RWPE2 (cell line): Measurements from ENCODE around the gene CFAP43.

Experiments used
- ATAC-seq: fragments of 200-7000 bp; cut with Tn5 transposase; 3 replicates; pipeline ENCODE4 v1.9.1; 2021; ENCODE audit warnings: low read depth
- DNase-seq: peaks from one replicate; pipeline ENCODE4 v3.0.0-alpha.2; 2020; ENCODE audit warnings: low spot score
- H3K27ac ChIP-seq: fragments of 450-650 bp; 2 replicates; pipeline ENCODE4 v1.5.1; 2017; ENCODE audit warnings: mild to moderate bottlenecking; ENCODE audit not compliant: poor library complexity, severe bottlenecking
- H3K27me3 ChIP-seq: fragments of 250-450 bp; sonication (Bioruptor Pico); 2 replicates; pipeline ENCODE4 v1.5.1; 2021; ENCODE audit warnings: mild to moderate bottlenecking, moderate library complexity; ENCODE audit not compliant: insufficient read depth, poor library complexity, severe bottlenecking
- H3K36me3 ChIP-seq: fragments of 250-450 bp; sonication (Bioruptor Pico); 2 replicates; pipeline ENCODE4 v1.5.1; 2020; ENCODE audit warnings: low read depth, mild to moderate bottlenecking, moderate library complexity
- H3K4me1 ChIP-seq: fragments of 250-450 bp; sonication (Bioruptor Pico); 2 replicates; pipeline ENCODE4 v1.5.1; 2021; ENCODE audit warnings: mild to moderate bottlenecking, moderate library complexity; ENCODE audit not compliant: insufficient read depth, poor library complexity, severe bottlenecking
- H3K4me3 ChIP-seq: fragments of 250-450 bp; sonication (Bioruptor Pico); 2 replicates; pipeline ENCODE4 v1.5.1; 2021; ENCODE audit warnings: mild to moderate bottlenecking, moderate library complexity; ENCODE audit not compliant: severe bottlenecking
- H3K9me3 ChIP-seq: fragments of 250-450 bp; sonication (Bioruptor Pico); 2 replicates; pipeline ENCODE4 v1.5.1; 2021; ENCODE audit warnings: mild to moderate bottlenecking, moderate library complexity; ENCODE audit not compliant: severe bottlenecking
- CTCF ChIP-seq: fragments of 450-650 bp; IDR thresholded peaks from one replicate; pipeline ENCODE4 v1.5.1; 2017; ENCODE audit warnings: mild to moderate bottlenecking, moderate library complexity; ENCODE audit not compliant: poor library complexity, severe bottlenecking

CFAP43 gene

GRCh38 chr10:104253606-104254410, 21.6 kb upstream of the CFAP43 start:
- ATAC-seq: no peak
- H3K9me3 ChIP-seq: no peaks in the 10 kb centered on the region
- peaks cover 26% of the 10 kb centered on the region for H3K36me3 ChIP-seq
- peak overlapping the region; percentile 63 for H3K4me3 ChIP-seq
- peak overlapping the region; percentile 90 for H3K27ac ChIP-seq
- no peaks in the 10 kb centered on the region for H3K27me3 ChIP-seq
- no peak for TF ChIP-seq CTCF
- peaks cover 29% of the 10 kb centered on the region for H3K4me1 ChIP-seq
- DNase-seq: no peak

GRCh38 chr10:104253106-104253505, 20.9 kb upstream of the CFAP43 start:
- Histone ChIP-seq H3K27me3 (no peaks in the 10 kb centered on the region), H3K4me1 (peaks cover 26% of the 10 kb centered on the region), H3K4me3 (no peak overlapping the region), H3K36me3 (peaks cover 19% of the 10 kb centered on the region), H3K27ac (no peak overlapping the region), H3K9me3 (no peaks in the 10 kb centered on the region)
- no peak for TF ChIP-seq CTCF
- no peak for DNase-seq
- no peak for ATAC-seq

GRCh38 chr10:104252368-104252767, 20.2 kb upstream of the CFAP43 start:
- peaks cover 12% of the 10 kb centered on the region for H3K36me3 ChIP-seq
- H3K4me1 ChIP-seq: peaks cover 18% of the 10 kb centered on the region
- TF ChIP-seq CTCF: no peak
- ATAC-seq (no peak), DNase-seq (no peak)
- H3K27me3 ChIP-seq: no peaks in the 10 kb centered on the region
- no peak overlapping the region for H3K4me3 ChIP-seq
- no peaks in the 10 kb centered on the region for H3K9me3 ChIP-seq
- no peak overlapping the region for H3K27ac ChIP-seq

GRCh38 chr10:104251443-104251842, 19.3 kb upstream of the CFAP43 start:
- H3K4me3 ChIP-seq: no peak overlapping the region
- no peak for ATAC-seq

More at GRCh38 chr10:104251443-104251842, 19.3 kb upstream of the CFAP43 start:
- Histone ChIP-seq H3K27ac (no peak overlapping the region), H3K9me3 (no peaks in the 10 kb centered on the region), H3K36me3 (peaks cover 6% of the 10 kb centered on the region; the same call in 1 of the 2 replicates), H3K27me3 (no peaks in the 10 kb centered on the region), H3K4me1 (peaks cover 11% of the 10 kb centered on the region)
- no peak for TF ChIP-seq CTCF
- no peak for DNase-seq
